ENCODE measurements around the gene UBE2E3. TPM values are rescaled to one million over a fixed set of nuclear protein-coding genes. Genes with fewer than 3 reads are reported as not detected.

UBE2E3 gene
- total and polyA plus RNA-seq, 3 experiments from 2014 or later: 36.5 to 70.4 (median 38.0) TPM

DNA sequence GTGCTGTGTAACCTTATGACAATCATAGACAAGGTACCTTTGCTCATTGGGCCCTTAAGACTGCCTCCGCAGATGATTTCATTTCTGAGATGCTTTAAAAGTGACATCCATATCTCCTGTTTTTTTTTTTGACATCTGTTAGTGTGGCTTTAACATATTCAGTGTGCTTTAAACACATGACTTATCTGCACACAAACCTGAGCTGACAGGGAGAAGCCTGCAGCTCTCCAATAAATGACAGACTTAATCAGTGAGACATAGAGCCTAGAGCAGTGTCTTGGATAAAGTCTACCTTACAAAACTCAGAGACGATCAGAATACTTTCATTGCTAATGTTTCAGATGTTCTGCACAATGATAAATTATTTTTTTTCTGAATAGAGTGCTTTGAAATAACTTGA is 130.7 kb downstream of the UBE2E3 start:
- Mint-ChIP-seq H3K4me1 (peaks cover 34 to 60% (median 40%) of the 10 kb centered on the region in 3 donors), H3K27ac (no peak overlapping the region), H3K9me3 (peaks cover 0 to 8% (median 2%) of the 10 kb centered on the region in 5 donors), H3K36me3 (peaks cover 1 to 25% (median 11%) of the 10 kb centered on the region in 3 donors), H3K4me3 (no peak overlapping the region), H3K27me3 (peaks cover 0 to 2% of the 10 kb centered on the region in 2 donors)
- no peak for DNase-seq
- H3K4me1 ChIP-seq (ENCODE audit: insufficient read depth, low read length): peaks cover 24% of the 10 kb centered on the region
- POLR2A ChIA-PET: interaction anchor here (0.6 kb wide), 1 partner anchor 218 kb away, joined by 9 read pairs; no protein-coding TSS in a partner anchor
- H3K36me3 ChIP-seq (ENCODE audit: insufficient read depth, low read length): no peaks in the 10 kb centered on the region
- no peaks in the 10 kb centered on the region for H3K27me3 ChIP-seq (ENCODE audit: insufficient read depth, low read length, poor library complexity, severe bottlenecking)
- H3K4me3 ChIP-seq (ENCODE audit: low read length): no peak overlapping the region
- no peaks in the 10 kb centered on the region for H3K9me3 ChIP-seq (ENCODE audit: low read length)
- CTCF ChIA-PET: interaction anchor here (0.9 to 1.7 kb wide), 2 partner anchors 63 to 346 kb away, joined by 3 to 5 read pairs; partner anchors contain the start of gene ITGA4
- no peak overlapping the region for H3K27ac ChIP-seq (ENCODE audit: low read depth, low read length)

- POLR2A ChIA-PET: interaction anchor here (0.7 kb wide), 1 partner anchor 326 kb away, joined by 6 read pairs; no protein-coding TSS in a partner anchor
- Mint-ChIP-seq H3K4me1 (peaks cover 28 to 60% (median 40%) of the 10 kb centered on the region in 3 donors), H3K9me3 (peaks cover 0 to 8% (median 2%) of the 10 kb centered on the region in 5 donors), H3K27ac (no peak overlapping the region), H3K4me3 (no peak overlapping the region), H3K27me3 (peaks cover 0 to 2% of the 10 kb centered on the region in 2 donors), H3K36me3 (peaks cover 1 to 26% (median 9%) of the 10 kb centered on the region in 3 donors)
- CTCF ChIA-PET: interaction anchor here (0.5 to 1.3 kb wide), 5 partner anchors 9 to 200 kb away, joined by 3 to 4 read pairs (median 3); no protein-coding TSS in a partner anchor
- Histone ChIP-seq H3K4me3 (ENCODE audit: low read length) (no peak overlapping the region), H3K27ac (ENCODE audit: low read depth, low read length) (no peak overlapping the region), H3K36me3 (ENCODE audit: insufficient read depth, low read length) (no peaks in the 10 kb centered on the region), H3K9me3 (ENCODE audit: low read length) (no peaks in the 10 kb centered on the region), H3K27me3 (ENCODE audit: insufficient read depth, low read length, poor library complexity, severe bottlenecking) (no peaks in the 10 kb centered on the region), H3K4me1 (ENCODE audit: insufficient read depth, low read length) (peaks cover 13% of the 10 kb centered on the region)
- no peak for DNase-seq
Measured at GRCh38 chr2:181112916-181113315, 132.5 kb downstream of the UBE2E3 start.

All from CD8-positive, alpha-beta memory T cell (primary cell).